Fibroblast of gingiva (primary cell): ENCODE results near the gene SRL.
"Not testable (repeated sequence)": the region's sequence is repeated elsewhere in the genome, so short reads cannot be mapped to it uniquely, and the experiment has no call there.

Experiments used
- DNase-seq: peaks from one replicate; pipeline ENCODE4 v3.0.0-alpha.2; 2011; ENCODE audit warnings: low read depth

SRL gene

DNA sequence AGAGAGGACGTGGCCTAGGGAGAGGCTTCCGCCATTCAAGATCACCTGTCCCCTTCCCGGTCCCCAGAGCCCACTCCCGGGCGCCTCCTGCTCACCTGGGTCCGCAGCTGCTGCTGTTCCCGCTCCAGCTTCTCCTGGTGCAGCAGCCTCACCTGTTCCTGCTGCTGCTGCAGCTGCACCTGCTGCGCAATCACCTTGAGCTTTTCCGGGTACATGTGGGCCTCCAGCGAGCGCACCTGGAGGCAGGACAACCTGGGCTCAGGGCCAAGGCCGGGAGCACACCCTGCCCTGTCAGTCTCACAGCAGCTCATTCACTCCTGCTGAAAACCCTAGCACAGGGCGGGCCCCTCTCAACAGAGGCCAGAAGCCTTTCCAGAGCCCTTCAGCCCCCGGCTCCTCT is 18.5 kb upstream of the SRL start:
- DNase-seq, result no peak

GRCh38 chr16:4257646-4258556 is 16.0 kb upstream of the SRL start:
- no peak for DNase-seq

DNA sequence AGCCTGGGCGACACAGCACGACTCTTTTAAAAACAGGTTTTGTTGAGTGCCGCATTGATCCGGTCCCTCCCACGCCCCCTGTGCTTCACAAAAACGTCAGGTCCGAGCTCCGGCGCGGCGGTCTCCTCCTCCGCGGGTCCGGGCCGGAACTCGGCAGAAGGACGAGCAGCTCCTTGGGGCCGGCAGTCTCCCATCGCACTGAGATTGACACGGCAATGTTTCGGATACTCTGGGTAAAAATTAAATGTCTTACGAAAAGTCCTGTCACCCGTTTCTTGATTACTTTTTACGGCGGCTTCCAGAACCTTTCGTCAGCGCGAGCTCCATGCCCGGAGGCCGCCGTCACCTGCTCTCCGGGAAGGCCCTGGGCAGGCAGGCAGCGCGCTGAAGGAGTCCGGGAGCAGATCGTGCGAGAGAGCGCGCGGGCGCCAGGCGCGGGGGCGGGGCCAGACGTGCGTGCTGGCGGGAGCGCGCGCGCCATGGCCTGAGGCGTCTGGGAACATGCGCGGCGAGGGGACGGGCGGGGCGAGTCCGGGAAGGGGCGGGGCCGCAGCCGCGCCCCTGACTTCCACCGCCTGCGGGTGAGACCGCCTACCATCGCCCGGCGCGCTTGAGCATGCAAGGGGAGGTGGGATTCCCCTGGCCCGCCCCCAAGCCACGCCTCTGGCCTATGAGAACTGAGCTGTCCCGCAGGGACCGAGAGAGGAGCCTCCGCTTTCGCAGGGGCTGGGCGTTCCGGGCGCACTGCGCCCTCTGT is 11.7 kb upstream of the SRL start:
- peak; percentile 99 for DNase-seq

GRCh38 chr16:4253012-4253393 is 11.1 kb upstream of the SRL start:
- DNase-seq, result not testable (repeated sequence)

DNA sequence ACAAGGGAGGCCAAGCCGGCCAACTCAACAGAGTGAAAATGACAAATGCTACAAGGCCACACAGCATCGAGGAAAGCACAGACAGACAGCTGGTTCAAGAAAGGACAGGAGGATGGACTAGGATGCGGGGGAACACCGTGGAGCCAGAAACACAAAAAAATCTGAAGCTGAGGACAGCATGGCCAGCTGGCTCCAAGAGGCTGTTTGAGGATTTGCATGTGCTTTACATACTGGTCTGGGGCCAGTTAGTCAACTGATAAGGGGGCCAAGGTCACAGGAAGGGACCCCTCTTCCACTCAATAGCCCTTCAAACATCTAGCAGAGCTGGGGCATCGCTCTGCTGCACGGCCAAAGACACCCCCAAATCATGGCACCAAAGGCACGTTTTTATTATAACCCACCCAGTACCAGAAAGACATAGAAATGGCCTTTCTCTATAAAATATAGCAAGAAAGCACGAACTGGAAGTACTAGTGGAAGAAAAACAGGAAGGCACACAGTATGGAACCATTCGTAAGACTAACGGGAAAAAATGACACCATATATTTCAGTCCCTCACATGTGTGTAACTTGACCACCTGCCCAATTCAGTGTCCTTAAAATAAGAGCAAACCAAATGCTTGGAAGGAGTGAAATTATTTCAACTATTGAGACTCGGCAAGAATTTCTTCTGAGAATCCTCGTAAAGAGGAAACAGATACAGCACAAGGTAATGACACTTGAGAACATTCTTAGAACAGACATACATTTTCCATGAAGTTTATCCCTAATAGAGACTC is 7.8 kb upstream of the SRL start:
- DNase-seq, result no peak

DNA sequence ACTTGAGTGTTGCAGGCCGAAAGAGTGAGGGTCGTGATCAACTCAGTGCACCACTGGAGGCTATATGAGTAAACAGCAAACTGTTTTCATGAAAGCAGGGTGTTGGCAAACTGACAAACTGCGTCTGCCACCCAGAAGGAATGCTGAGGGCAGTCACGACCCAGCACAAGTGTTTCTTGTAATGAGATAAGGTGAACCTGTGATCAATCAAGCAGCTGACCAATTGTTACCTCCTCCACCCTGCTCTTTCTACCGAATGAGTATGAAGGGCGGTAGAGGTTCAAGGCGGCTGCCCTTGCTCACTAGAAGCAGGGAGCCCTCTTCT is 5.5 kb upstream of the SRL start:
- no peak for DNase-seq

DNA sequence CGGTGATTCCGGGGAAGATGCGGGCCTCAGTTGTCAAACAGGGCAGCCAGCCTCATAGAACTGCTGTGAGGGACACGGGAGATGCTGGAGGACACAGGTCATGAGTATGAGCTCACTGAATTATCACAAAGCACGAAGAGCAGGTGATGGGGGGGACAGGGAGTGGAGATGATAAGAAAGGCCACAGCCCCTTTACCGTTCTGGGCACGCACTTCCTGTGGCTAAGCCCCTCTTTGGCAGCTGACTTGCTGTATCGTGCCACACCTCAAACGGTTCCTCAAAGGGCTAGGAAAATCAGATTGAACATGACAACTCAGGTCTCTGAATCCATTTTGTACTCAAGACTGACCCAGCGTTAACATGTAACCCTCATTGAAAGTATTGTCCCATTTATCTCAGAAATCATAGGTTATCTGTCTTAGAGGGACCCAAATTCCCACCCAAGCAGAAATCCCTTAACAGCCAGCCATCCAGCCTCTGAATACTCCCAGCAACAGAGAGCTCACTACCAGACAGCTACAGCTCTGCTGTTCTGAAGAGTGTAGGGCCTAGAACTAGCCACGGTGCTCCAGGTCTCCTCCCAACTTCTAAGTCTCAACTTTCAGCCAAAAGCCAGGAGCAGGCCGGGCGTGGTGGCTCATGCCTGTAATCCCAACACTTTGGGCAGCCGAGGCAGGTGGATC is 5.0 kb upstream of the SRL start:
- DNase-seq, result no peak

DNA sequence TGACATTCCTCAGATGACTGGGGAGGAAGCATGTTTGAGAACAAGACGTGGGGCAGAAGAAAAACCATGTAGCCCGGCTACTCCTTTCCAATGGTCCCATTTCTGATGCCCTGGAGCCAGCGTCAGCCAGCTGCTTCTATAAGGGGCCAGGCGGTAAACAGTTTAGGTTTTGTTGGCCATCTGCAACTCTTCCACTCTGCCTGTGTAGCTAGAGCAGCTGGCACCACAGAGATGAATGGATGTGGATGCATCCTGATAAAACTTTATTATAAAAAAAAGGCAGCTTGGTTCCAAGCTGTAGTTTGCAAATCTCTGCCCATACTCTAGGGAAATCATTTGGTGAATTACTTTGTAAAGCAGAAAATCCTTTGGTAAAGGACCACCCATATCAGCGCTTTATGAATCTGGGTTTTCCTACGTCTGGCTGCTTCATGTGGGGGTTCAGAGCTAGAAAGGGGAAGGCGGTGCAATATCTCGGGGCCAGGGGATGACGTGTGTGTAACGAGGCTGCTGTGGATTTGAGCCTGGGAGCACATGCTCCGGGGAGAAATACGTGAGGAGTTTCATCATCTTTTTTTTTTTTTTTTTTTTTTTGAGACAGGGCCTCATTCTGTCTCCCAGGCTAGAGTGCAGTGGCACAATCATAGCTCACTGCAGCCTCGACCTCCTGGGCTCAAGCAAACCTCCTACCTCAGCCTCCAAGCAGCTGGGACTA is 3.4 kb upstream of the SRL start:
- no peak for DNase-seq

- no peak for DNase-seq
Observed at GRCh38 chr16:4244254-4245076, 2.6 kb upstream of the SRL start.

GRCh38 chr16:4241258-4241927 is 487 bp downstream of the SRL start:
- DNase-seq, result no peak

GRCh38 chr16:4240624-4241023 is 1.3 kb downstream of the SRL start:
- DNase-seq, result no peak

DNA sequence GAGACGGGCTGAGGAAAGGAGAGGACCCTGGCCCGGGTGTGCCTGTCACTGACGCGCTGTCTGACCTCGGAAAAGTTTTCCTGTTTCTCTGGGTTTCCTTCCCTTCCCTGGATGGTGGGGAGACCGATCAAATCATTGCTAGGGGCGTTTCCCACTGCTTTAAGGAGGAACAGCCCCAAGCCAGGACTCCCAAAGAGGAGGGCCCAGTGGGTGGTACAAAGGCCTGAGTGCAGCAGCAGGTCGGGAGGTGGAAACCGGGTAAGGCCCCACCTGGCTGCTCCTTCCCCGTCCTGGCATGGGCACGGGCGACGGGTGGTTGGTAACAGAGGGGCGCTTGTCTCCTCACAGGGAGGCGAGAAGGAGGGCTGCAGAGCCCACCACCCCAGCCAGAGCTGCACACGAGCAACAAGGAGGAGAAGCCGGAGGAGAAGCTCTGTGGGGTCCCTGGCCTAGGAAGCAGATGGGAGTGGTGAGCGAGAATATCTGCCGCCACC is 2.2 kb downstream of the SRL start:
- no peak for DNase-seq

GRCh38 chr16:4239020-4239419 is 2.9 kb downstream of the SRL start:
- DNase-seq, result no peak

DNA sequence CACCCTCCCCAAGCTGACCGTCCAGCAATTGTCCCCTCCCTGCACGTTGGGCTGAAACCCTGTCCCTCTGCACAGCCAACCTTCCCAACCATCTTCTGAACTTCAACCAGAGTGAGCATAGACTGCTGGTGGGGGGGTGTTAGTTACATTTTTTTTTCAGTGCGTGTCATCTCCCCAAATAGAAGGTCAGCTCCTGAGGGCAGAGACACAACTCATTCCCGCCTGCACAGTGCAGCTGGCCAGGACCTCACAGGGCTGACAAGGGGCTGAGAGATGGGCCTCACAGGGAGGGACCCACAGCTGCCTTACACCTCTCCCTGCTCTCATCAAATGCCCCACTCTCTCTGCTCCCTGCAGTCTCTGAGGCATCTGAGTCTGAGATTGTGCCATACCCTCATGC is 8.4 kb downstream of the SRL start:
- no peak for DNase-seq

DNA sequence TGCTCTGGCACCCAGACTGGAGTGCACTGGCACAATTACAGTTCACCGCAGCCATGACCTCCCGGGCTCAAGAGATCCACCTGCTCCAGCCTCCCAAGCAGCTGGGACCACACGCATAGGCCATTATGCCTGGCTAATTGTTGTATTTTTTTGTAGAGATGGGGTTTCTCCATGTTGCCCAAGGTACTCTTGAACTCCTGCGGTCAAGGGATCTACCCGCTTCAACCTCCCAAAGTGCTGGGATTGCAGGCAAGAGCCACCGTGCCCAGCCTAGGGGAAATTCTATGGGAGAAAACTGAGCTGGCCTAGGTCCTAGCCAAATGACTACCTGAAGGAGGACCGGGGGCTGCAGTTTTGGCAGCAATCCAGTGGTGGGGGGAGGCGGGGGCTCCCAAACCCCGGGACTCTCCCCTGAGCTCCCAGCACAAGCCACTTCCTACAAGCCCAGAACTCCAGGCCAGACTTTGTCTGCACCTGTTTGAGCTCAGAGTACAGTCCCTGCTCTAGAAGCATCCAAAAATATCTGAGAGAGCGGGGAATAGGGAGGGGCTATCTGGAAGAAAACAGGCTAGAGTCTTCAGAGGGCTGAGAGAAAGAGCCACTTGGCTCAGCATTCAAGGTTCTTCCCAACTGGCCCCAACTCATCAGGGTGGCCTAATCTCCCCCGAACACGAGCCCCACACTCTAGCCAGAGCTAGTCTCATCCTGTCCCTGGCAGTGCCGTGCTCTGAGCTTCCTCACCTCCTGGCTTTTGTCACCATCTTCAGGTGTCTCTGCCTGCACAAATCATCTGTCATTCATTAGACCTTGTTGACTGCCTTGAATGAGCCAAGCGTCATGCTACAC is 9.1 kb downstream of the SRL start:
- DNase-seq, result no peak

GRCh38 chr16:4231886-4232285 is 10.0 kb downstream of the SRL start:
- DNase-seq, result no peak

GRCh38 chr16:4231367-4231766 is 10.5 kb downstream of the SRL start:
- no peak for DNase-seq

GRCh38 chr16:4227040-4227332 is 14.9 kb downstream of the SRL start:
- DNase-seq, result no peak
